Retina (tissue), 1 donor: ENCODE measurements around the gene GATAD2A.
A peak's percentile ranks its signal among the peaks of the same experiment; 100 is the strongest.
"Not testable (repeated sequence)": the region's sequence is repeated elsewhere in the genome, so short reads cannot be mapped to it uniquely, and the experiment has no call there.

ENCODE experiments used
- DNase-seq: peaks from one replicate; pipeline ENCODE4 v3.0.0-alpha.2; 2016

Gene GATAD2A

GRCh38 chr19:19447536-19448237 is 42.2 kb downstream of the GATAD2A start:
- peak; percentile 18 for DNase-seq

GRCh38 chr19:19448238-19448544 is 42.7 kb downstream of the GATAD2A start:
- no peak for DNase-seq

DNA sequence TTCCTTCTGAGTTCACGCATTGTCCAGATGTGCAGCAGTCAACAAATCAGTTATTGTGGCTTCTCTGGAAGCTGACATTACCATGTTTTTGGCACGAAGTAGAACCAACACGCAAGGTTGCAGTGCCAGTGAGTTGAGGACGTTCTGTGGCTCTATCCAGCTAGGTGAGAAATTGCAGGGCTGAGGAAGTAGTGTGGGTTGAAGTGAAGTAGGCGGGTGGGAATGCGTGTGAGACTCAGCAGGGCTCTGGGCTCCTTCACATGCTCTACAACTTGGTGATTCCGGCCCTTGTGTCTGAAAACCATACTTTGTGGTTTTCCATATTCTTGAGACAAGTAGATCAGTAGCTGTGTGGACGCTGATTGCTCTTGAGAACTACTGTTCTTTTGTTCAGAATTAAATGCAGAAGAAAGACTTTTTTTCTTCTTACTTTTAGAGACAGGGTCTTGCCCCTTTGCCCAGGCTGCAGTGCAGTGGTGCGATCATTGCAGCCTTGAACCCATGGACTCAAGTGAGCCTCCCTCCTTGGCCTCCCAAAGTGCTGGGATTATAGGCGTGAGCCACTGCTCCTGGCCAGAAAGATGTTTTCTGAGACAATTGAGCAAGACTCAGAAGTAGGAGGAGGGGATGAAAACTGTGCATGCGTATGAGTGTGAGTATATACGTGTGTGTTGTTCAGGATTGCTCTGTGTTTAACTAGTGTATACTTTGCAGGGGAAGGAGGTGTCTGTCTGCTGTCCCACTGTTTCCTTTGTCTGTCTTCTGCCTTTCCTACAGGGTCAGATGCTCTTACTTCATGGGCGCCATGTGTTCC is 46.2 kb downstream of the GATAD2A start:
- DNase-seq = no peak

GRCh38 chr19:19452243-19453124 is 47.0 kb downstream of the GATAD2A start:
- no peak for DNase-seq

DNA sequence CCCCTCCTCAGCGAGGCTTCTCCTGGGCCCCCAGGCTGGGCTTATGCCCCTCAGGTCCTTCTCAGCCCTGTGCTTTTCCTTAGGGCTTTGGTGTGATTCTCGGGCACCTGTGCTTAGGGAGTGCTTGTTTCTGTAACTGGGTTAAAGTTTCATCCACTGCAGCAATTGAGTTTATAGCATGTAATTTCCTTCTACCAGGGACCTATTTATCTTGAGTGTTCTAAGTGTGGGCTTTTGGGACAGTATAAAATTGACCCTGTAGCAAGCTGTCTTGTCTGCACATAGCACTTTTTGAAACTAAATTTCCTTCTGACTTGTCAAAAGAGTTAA is 47.6 kb downstream of the GATAD2A start:
- no peak for DNase-seq

DNA sequence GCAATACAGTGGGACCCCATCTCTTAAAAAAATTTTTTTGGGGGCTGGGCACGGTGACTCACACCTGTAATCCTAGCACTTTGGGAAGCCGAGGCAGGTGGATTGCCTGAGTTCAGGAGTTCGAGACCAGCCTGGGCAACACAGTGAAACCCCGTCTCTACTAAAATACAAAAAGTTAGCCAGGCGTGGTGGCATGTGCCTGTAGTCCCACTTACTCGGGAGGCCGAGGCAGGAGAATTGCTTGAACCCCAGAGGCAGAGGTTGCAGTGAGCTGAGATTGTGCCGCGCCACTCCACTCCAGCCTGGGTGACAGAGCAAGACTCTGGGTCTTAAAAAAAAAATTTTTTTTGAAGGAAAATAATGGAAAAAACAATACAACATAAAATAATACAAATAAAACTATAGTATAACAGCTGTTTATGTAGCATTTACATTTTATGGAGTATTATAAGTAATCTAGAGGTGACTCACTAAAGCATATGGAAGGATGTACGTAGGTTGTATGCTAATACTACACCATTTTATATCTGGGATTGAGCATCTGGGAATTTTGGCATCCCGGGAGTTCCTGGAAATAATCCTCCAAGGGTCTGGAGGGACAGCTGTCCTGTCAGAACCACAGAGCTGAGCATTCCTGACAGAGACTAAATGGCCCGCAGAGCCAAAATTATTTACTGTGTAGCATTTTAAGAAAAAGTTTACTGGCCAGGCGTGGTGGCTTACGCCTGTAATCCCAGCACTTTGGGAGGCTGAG is 49.9 kb downstream of the GATAD2A start:
- DNase-seq = not testable (repeated sequence)

DNA sequence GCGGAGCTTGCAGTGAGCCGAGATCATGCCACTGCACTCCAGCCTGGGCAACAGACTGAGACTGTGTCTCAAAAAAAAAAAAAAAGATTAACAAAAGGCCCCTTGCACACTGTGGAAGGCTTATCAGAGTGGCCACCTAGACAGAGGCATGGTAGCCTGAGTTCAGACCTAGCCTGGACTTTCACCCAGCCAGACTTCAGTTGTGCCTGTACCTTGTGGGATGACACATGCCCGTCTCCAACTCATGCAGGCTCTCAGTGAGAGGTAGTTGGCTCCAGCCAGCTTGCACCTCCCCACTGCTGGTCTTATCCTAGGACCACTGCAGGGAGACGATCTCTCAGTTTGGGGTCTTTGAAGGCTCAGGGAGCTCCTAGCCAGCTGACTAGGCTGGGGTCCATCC is 52.2 kb downstream of the GATAD2A start:
- DNase-seq = no peak

GRCh38 chr19:19458110-19458816 is 52.8 kb downstream of the GATAD2A start:
- no peak for DNase-seq

- DNase-seq = no peak
Observed at GRCh38 chr19:19459073-19459472, 53.6 kb downstream of the GATAD2A start.

GRCh38 chr19:19459707-19460251 is 54.3 kb downstream of the GATAD2A start:
- no peak for DNase-seq

GRCh38 chr19:19460258-19460731 is 54.8 kb downstream of the GATAD2A start:
- no peak for DNase-seq

GRCh38 chr19:19460761-19461265 is 55.3 kb downstream of the GATAD2A start:
- peak; percentile 62 for DNase-seq

DNA sequence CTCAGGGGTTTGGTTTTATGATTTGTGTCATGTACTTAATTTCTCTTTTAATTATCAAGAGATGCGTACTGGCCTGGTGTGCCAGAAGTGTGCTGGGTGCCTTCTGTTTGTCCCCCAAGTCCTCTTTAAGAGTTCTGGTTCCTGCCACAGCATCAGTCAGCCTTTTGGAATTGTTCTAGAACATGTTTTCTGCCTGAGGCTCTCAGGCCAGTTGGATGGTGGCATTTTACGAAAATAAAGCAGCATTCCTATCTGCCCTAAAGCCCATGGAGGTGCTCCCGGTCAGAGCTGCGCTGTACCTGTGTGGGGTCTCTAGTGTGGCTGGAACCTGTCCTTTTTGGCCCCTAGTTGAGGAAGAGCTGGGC is 55.8 kb downstream of the GATAD2A start:
- no peak for DNase-seq

DNA sequence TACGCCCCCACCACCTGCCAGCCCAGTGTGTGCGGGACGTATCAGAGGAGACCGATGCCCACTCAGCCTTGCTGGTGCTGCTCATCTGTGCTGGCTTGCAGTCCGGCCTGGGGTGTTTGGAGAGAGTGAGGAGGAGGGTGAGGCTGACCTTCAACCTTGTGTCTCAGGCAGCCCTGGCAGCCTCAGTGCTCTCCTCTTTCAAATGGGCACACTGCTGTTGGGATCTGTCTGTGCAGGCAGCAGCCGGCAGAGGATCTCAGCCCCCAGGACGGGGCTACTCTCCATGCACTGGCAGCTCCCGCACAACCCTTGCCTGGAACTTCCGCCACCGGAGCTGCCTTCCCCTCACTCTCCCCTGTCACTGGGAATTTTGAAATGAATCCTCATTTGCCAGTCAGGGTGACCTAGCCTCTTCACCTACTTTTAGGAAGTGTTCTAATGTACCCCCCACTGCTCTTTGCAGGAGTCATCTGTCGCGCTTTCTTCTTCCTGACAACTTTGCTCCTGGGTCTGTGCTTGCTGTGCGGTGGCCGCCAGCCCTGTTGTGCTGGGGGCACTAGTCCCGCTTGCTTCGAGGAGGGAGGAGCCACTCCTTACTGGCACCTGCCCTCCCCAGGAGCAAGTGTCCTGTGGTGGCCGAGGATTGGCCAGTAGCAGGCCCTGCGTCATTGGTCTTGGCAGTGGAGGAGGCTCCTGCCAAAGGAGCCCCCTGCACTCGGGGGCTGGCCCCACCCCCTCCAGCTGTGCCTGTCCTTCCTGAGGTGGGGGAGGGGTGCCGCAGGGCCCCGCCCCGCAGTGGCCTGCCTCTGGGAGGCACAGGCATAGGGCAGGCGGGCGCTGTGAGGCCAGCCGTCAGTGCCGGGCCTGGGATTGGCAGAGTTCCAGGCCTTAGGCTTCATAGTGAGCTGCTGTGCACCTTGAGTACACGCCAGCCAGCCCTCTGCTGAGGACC is 56.5 kb downstream of the GATAD2A start:
- peak; percentile 83 for DNase-seq

- peak; percentile 41 for DNase-seq
Observed at GRCh38 chr19:19463348-19464117, 58.1 kb downstream of the GATAD2A start.

DNA sequence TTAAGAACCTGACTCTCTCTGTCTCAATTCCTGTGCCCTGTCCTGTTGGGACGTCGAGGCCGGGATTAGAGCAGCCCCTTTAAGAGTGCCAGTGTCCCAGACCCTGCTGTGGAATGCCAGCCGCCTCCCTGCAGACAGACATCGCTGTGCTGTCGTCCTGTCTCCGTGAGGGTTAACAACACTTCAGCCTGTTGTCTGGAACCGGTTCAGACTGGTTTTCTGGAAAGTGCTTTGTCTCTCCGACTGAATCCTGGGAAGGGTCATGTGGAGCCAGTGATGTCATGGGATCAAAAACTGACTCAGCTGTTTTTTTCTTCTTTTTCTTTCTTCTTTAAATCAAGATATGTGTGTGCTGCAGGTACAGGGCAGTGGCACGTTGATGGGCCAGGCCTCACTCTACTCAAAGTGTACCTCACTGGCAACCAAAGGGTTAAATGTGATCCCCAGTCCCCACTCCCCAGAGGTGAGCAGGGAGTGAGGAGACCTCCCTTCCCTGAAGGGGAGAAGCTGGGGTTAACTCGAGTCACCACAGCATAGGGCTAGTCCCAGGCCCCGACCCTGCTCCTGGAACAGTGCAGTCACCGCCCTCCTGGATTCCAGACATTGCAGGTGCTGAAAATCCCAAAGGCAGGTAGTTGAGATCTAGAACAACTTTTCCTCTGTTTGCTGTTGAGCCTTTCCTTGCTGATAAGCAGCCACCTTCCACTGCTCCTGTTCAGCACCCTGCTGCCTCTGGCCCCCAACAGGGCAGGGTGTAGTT is 59.0 kb downstream of the GATAD2A start:
- peak; percentile 72 for DNase-seq

DNA sequence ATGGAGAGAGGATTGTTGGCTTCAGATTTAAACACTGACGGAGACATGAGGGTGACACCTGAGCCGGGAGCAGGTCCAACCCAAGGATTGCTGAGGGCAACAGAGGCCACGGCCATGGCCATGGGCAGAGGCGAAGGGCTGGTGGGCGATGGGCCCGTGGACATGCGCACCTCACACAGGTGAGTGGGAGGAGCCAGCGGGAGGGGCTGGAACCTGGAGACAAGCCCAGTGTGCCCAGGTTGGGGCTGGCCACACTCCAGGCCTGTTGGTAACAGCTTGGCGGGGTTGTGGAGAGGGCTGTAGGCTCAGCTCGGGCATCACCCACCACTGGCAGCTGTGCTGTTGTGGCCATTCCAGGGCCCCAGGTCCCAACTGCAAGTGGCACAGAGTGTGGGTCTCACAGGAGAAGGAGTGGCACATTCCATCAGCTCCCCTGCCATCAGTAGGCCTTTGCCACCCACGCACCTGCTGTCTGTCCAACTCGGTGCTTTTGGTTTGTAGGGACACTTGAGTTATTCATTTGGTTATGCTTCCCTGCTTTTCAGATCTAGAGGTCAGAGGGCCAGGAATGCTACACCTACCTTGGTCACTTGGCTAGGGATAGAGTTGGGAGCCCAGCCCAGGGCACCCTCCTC is 60.1 kb downstream of the GATAD2A start:
- no peak for DNase-seq

- DNase-seq = no peak
Observed at GRCh38 chr19:19466201-19466600, 60.7 kb downstream of the GATAD2A start.
